Adrenal gland (tissue), 5 donors: Measurements from ENCODE around the gene WWOX.

ENCODE experiments used
- CTCF ChIP-seq, 6 experiments: fragments of 450-650 bp in 4 of 6; fragments of 200-600 bp in 2 of 6; sonication (generic) in 1 of 6; IDR thresholded peaks; 1 replicate in 5 of 6; 2 replicates in 1 of 6; pipeline versions ENCODE4 v1.5.1 to v1.8.0; 2016 to 2021; ENCODE audit warnings: antibody characterized with exemption in 6 of 6, mild to moderate bottlenecking in 2 of 6, moderate library complexity in 1 of 6
- POLR2A ChIP-seq, 2 donors: fragments of 450-650 bp; IDR thresholded peaks; one replicate each; pipeline ENCODE4 v1.6.1; 2017; ENCODE audit warnings: antibody characterized with exemption in 2 of 2, mild to moderate bottlenecking in 2 of 2, moderate library complexity in 1 of 2
- donor health status: DM: no; HTN: no; CAD: no.

GRCh38 chr16:79209308-79209707 lies 1109.9 kb downstream of the WWOX start:
- TF ChIP-seq CTCF (IDR thresholded peaks at IDR 0.05) (no peak), POLR2A (IDR thresholded peaks at IDR 0.05) (no peak)
